ENCODE measurements around the gene ATM.
"Not testable (repeated sequence)": the region's sequence is repeated elsewhere in the genome, so short reads cannot be mapped to it uniquely, and the experiment has no call there.

Gene ATM

GRCh38 chr11:108220721-108221336 is 2.0 kb upstream of the ATM start:
- no peak for DNase-seq (ENCODE audit: low read depth in 2 of 2)

GRCh38 chr11:108221371-108221770 is 1.5 kb upstream of the ATM start:
- DNase-seq (ENCODE audit: low read depth in 2 of 2) = no peak

GRCh38 chr11:108221911-108222573 is 825 bp upstream of the ATM start:
- DNase-seq (ENCODE audit: low read depth in 2 of 2) = no peak

GRCh38 chr11:108223348-108224149 is 682 bp downstream of the ATM start:
- DNase-seq (ENCODE audit: low read depth in 2 of 2) = no peak

- no peak for DNase-seq (ENCODE audit: low read depth in 2 of 2)
These were observed 1.5 kb downstream of the ATM start for GRCh38 chr11:108224366-108224765.

GRCh38 chr11:108224911-108225786 is 2.3 kb downstream of the ATM start:
- DNase-seq (ENCODE audit: low read depth in 2 of 2) = peak in 1 of 2 donors; percentile 21

- no peak for DNase-seq (ENCODE audit: low read depth in 2 of 2)
These were observed 3.2 kb downstream of the ATM start for GRCh38 chr11:108226036-108226435.

GRCh38 chr11:108228251-108228650 is 5.4 kb downstream of the ATM start:
- no peak for DNase-seq (ENCODE audit: low read depth in 2 of 2)

- DNase-seq (ENCODE audit: low read depth in 2 of 2) = no peak
These were observed 10.5 kb downstream of the ATM start for GRCh38 chr11:108233277-108233945.

- DNase-seq (ENCODE audit: low read depth in 2 of 2) = no peak
These were observed 12.3 kb downstream of the ATM start for GRCh38 chr11:108235192-108235591.

GRCh38 chr11:108235633-108236032 is 12.8 kb downstream of the ATM start:
- no peak for DNase-seq (ENCODE audit: low read depth in 2 of 2)

GRCh38 chr11:108237058-108237481 is 14.2 kb downstream of the ATM start:
- DNase-seq (ENCODE audit: low read depth in 2 of 2) = no peak

GRCh38 chr11:108239076-108239475 is 16.2 kb downstream of the ATM start:
- DNase-seq (ENCODE audit: low read depth in 2 of 2) = no peak

GRCh38 chr11:108241330-108242037 is 18.6 kb downstream of the ATM start:
- peak in 1 of 2 donors; percentile 28 for DNase-seq (ENCODE audit: low read depth in 2 of 2)

GRCh38 chr11:108242422-108242821 is 19.6 kb downstream of the ATM start:
- DNase-seq (ENCODE audit: low read depth in 2 of 2) = no peak

- DNase-seq (ENCODE audit: low read depth in 2 of 2) = no peak
These were observed 23.4 kb downstream of the ATM start for GRCh38 chr11:108246308-108246707.

GRCh38 chr11:108246885-108247284 is 24.0 kb downstream of the ATM start:
- no peak for DNase-seq (ENCODE audit: low read depth in 2 of 2)

GRCh38 chr11:108253176-108253575 is 30.3 kb downstream of the ATM start:
- no peak for DNase-seq (ENCODE audit: low read depth in 2 of 2)

GRCh38 chr11:108269583-108269982 is 46.7 kb downstream of the ATM start:
- DNase-seq (ENCODE audit: low read depth in 2 of 2) = no peak

- not testable (repeated sequence) for DNase-seq (ENCODE audit: low read depth in 2 of 2)
These were observed 54.2 kb downstream of the ATM start for GRCh38 chr11:108276985-108277616.
